GM21360 (cell line): ENCODE data around the gene STOM.

ENCODE experiments used
- ATAC-seq: cut with Tn5 transposase; IDR thresholded peaks from one replicate; pipeline ENCODE4 v1.9.1; 2021; ENCODE audit warnings: mild to moderate bottlenecking, moderate library complexity; ENCODE audit not compliant: unreplicated experiment

Gene STOM

GRCh38 chr9:121350993-121351561 lies 19.0 kb downstream of the STOM start:
- no peak for ATAC-seq

DNA sequence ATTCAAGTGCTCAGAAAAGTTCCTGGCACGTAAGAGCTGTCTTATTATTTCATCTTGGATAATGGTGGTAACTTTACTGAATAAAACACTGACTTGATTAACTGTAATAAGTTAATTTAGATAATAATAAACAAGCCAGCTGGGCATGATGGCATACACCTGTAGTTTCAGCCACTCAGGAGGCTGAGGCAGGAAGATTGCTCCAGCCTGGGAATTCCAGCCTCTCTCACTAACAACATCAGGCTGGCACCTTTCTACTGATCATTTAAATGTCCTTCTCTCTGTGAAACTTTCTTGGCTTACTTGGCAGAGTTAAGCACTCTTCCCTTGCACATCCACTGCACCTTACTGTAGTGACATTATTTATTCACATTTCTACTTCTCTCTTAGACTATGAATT lies 20.0 kb downstream of the STOM start:
- no peak for ATAC-seq

- no peak for ATAC-seq
These were observed 21.0 kb downstream of the STOM start for GRCh38 chr9:121349009-121349408.

GRCh38 chr9:121348221-121348620 lies 21.8 kb downstream of the STOM start:
- ATAC-seq = no peak

- ATAC-seq = no peak
These were observed 25.0 kb downstream of the STOM start for GRCh38 chr9:121345070-121345469.

DNA sequence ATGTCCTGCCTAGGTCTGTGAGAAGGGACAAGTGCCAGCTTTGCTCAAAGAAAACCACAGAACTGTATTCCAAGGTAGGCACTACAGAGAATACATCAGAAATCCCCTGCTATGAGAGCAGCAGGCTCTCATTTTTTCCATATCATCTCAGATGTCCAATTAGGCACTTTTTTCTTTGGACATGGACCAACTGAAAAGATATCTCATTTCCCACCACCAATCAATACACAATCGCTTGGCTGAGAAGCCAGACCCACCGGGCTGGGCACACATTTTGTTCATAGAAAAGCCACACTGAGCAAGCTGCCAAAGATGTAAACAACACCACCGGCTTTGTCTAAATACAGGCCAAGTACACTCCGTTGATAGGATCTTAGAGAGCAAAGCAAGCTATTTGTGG lies 25.9 kb downstream of the STOM start:
- ATAC-seq = no peak

DNA sequence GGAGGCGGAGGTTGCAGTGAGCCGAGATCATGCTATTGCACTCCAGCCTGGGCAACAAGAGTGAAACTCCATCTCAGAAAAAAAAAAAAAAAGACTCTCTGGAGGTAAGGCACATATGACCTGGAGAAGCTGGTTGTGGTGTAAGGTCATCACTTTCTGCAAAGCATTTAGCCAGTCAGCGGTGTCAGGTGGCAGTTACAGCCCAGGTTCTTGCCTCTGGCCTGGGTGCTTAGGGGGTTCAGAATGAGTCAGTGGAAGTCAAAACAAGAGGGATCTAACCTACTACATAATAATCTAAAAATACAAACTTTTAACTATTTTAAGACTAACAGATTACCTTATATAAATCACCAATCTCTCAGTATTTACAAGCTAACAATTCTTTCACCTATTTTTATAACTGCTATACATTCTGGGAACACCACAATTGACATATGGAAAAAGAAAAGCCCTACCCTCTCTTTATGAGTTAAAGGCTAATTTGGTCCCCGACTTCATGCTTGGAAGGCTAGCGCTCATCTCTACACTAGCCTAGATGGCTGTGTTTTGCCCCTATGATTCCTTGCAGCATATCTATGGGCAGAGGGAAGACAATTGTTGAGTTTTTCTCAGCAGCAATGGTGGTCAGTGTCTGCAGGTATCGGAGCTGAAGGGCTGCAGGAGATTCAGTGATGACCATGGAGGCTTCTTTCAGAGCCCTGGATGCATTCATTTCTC lies 29.2 kb downstream of the STOM start:
- ATAC-seq = peak; percentile 92

DNA sequence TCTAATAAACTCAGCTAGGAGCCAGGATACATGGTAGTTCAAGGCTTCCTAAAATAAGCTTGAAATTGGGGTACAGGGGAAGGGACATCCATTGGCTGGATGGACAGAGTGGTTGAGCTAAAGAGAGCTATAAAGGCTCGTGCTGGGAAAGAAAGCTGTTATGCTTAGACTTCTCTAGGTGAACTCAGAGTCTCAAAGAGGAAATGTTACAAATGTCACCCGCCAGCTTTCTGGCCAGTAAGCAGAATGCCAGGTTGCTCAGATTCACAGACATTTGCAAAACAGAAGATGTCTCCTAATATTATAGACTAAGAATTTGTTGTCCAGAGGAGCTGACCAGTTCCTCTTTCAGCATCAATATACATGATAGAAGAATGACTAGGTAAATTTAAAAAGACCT lies 30.6 kb downstream of the STOM start:
- ATAC-seq = no peak

GRCh38 chr9:121336665-121337064 lies 33.4 kb downstream of the STOM start:
- ATAC-seq = no peak

DNA sequence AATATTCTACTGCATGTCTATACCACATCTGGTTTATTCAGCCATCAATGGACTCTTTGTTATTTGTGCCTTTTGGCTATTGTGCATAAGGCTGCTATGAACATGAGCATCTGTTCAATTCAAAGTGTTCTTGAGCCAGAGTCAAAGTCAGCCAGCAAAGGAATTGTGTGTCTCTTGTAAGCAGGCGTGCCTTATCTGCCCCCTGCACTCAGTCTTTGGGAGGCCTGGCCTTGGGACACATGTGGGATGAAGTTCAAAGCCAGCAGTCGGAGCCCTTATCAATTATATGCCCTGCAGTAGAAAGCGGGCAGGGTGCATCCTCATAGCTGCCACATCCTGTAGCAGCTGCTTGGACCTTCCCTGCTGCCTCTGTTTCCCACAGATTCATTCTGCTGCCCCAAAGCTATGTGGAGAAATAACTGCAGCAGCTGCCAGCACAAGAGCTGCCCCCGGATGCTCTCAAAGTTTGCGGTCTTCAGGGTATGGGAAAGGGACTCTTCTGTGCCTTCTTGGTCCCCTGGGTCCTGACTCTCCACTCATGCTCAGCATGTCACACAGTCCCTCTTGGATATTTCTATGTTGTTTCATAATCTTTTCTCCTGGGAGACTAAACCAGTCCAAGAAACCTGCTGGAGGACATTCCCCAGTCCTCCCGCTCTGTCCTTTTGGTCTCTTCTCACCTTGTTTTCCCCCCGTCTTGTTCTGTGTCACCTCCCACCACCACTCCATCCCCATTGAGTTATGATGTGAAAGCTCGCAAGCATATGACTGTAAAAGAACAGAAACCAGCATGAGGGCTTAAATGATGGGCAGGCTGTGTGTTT lies 35.9 kb downstream of the STOM start:
- ATAC-seq = no peak

DNA sequence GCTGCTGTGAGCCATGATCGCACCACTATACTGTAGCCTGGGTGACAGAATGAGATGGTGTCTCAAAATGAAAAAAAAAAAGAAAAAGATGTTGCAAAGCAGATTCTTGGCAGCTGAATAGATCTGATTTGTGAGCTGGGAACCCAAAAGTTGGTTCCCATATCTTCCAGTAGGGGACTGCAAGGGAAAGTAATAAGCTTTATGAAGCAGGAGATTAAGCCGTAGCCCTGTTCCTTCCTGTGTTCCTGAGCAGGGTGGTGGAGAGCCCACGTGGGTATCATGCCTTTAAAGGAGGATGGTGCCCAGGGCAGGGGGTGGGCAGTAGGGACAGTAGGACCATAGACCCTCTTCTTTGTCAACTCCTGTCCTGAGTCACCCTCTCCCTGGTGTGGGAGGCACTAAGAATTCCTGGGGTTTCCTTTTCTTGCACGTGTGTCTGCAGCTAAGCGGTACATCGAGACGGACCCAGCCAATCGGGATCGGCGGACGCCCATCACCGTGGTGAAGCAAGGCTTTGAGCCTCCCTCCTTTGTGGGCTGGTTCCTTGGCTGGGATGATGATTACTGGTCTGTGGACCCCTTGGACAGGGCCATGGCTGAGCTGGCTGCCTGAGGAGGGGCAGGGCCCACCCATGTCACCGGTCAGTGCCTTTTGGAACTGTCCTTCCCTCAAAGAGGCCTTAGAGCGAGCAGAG lies 37.9 kb downstream of the STOM start:
- ATAC-seq = no peak

DNA sequence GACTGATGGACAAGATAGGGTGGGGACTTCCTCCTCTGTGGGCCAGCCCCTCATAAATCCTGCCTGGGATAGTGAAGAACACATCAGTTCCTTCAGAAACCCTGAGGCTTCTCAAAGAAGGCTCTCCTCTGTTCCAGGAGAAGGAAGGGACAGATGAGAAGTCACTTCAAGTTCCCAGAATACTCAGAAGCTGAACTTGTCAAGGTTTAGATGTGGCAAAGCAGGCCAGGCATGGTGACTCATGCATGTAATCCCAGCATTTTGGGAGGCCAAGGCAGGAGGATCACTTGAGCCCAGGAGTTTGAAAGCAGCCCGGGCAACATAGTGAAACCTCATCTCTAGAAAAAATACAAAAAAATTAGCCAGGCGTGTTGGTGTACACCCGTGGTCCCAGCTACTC lies 38.5 kb downstream of the STOM start:
- ATAC-seq = no peak

- ATAC-seq = no peak
These were observed 41.0 kb downstream of the STOM start for GRCh38 chr9:121328876-121329681.

DNA sequence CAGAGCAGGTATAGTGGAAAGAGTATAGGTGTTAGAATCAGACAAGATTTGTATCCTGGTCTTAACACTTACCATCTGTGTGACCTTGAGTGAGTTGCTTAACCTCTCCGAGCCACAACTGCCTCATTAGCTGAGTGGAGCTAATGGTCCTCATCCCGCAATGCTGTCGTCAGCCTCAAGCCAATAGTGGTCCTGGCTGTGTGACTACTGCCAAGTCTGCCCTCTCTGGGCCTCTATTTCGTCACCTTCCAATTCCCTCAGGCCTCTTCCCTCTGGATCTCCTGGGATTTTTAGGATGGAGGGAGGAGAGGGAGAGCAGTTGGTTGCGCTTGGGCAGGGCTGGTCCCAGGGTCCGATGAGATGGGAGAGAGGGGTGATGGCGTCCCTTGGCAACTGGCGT lies 41.6 kb downstream of the STOM start:
- no peak for ATAC-seq

DNA sequence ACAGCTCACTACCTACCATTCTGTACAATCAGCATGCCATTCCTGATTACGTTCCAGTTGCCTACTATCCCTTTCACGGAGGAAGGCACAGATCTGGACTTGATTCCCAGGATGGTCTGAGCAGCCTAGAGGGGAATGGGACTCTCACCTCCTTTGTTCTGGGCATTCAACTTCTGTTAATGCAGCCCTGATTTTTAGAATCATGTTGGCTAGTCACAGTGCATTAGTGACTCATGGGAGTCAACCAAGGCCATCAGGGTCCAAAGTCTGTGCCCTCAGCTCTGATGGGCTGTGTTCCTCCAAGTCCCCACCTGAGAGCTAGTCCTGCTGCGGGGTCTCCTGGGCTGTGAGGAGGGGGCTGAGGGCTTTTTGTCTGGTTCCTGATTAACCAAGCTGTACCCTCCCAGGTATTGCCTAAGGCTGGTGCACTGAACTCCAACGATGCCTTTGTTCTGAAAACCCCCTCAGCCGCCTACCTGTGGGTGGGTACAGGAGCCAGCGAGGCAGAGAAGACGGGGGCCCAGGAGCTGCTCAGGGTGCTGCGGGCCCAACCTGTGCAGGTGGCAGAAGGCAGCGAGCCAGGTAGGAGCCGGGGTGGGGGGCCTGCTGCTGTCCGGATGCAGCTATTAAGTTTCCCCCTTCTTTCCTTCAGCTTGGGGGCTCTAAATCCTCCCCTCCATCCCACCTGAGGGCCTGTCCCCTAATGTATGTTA lies 43.0 kb downstream of the STOM start:
- ATAC-seq = no peak

DNA sequence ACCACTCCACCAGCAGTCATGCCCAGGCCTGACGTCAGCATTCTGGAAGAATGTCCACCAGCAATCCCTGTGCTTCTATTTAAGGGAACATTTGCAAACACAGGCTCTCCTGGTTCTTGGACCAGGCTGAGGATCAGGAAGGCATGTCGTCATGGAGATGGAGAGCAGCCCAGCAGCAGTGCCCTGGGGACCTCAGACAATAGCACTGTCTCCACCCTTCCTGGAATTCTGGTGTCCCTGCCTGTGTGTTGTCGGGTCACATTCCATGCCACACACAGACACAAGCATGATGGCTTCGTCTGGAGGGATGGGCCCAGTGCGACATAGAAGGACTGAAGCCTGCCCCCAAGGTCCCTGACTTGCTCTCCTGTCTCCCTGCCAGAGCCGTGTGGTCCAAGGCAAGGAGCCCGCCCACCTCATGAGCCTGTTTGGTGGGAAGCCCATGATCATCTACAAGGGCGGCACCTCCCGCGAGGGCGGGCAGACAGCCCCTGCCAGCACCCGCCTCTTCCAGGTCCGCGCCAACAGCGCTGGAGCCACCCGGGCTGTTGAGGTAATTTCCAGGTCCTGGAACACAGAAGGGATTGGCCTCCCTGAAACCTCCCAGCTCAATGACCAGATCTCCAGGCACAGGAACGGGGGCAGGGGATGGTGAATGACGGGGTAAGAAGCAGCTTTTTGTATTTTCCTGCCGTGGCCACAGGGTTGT lies 43.8 kb downstream of the STOM start:
- ATAC-seq = no peak

- ATAC-seq = no peak
These were observed 44.7 kb downstream of the STOM start for GRCh38 chr9:121325387-121325786.

- ATAC-seq = no peak
These were observed 45.3 kb downstream of the STOM start for GRCh38 chr9:121324755-121325154.

GRCh38 chr9:121324316-121324715 lies 45.7 kb downstream of the STOM start:
- ATAC-seq = no peak
